ENCODE data around the gene SULT4A1. TPM values are rescaled to one million over a fixed set of nuclear protein-coding genes. Genes with fewer than 3 reads are reported as not detected.

The SULT4A1 gene
- total and polyA plus RNA-seq, 8 donors: 0.12 to 2.2 (median 0.77) TPM; not detected in 4

- DNase-seq: no peak
- WGBS, 5 donors: 63 to 85% (median 71%) methylated on average over 4 to 5 of the region's 5 CpGs
- intact Hi-C loops (cut with DNase I; ENCODE audit: low total_unique reads): no loop called here
Observed at GRCh38 chr22:43893266-43893665, 31.0 kb upstream of the SULT4A1 start.

DNA sequence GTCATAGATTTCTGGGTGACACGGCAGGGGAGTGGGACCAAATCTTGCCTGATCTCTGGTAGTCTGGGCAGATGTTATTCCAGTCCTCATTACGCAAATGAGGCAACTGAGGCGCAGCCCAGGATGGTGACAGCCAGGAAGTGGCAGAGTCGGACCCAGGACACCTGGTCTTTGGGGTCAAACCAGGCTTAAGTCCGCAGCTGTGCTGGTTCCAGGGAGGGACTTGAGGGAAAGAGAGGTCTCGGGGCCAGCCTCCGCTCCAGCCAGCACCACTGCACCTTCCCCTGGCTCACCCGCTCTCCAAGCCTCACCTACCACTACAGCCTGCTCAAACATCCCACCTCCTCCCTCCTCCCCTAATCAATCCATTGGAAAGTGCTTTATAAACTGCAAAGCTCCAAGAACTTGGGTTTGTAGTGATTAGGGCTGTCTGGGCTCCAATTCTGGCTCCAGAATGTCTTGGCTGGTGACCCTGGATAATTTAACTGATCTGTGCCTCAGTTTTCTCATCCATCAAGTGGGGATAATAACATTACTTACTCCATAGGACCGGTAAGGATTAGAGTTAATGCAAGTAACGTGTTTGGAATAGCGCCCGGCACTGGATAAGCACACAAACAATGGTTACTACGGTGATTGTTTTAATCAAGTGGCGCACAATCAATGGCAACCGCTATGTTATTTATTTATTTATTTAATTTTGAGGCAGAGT, 30.0 kb upstream of the SULT4A1 start:
- no peak for DNase-seq
- Histone ChIP-seq H3K27me3 (peaks cover 24 to 86% (median 54%) of the 10 kb centered on the region in 3 donors), H3K4me3 (no peak overlapping the region), H3K4me1 (peaks cover 9 to 16% (median 11%) of the 10 kb centered on the region in 4 donors), H3K27ac (no peak overlapping the region), H3K9me3 (no peaks in the 10 kb centered on the region), H3K36me3 (no peaks in the 10 kb centered on the region)
- no peak for TF ChIP-seq POLR2A (IDR thresholded peaks at IDR 0.05)
- TF ChIP-seq, protein P1, sequence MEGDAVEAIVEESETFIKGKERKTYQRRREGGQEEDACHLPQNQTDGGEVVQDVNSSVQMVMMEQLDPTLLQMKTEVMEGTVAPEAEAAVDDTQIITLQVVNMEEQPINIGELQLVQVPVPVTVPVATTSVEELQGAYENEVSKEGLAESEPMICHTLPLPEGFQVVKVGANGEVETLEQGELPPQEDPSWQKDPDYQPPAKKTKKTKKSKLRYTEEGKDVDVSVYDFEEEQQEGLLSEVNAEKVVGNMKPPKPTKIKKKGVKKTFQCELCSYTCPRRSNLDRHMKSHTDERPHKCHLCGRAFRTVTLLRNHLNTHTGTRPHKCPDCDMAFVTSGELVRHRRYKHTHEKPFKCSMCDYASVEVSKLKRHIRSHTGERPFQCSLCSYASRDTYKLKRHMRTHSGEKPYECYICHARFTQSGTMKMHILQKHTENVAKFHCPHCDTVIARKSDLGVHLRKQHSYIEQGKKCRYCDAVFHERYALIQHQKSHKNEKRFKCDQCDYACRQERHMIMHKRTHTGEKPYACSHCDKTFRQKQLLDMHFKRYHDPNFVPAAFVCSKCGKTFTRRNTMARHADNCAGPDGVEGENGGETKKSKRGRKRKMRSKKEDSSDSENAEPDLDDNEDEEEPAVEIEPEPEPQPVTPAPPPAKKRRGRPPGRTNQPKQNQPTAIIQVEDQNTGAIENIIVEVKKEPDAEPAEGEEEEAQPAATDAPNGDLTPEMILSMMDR (IDR thresholded peaks at IDR 0.05): no peak
- TF ChIP-seq POLR2AphosphoS5 (IDR thresholded peaks at IDR 0.05): no peak
- no peak for TF ChIP-seq EP300 (IDR thresholded peaks at IDR 0.05)
- intact Hi-C loops (cut with DNase I; ENCODE audit: low total_unique reads): no loop called here
- WGBS, 5 donors: 33 to 40% (median 36%) methylated on average over 15 of the region's 15 CpGs

More at GRCh38 chr22:43893266-43893665, 31.0 kb upstream of the SULT4A1 start:
- Histone ChIP-seq H3K27me3 (peaks cover 24 to 81% (median 51%) of the 10 kb centered on the region in 3 donors), H3K4me1 (peaks cover 9 to 16% (median 11%) of the 10 kb centered on the region in 4 donors), H3K36me3 (no peaks in the 10 kb centered on the region), H3K9me3 (no peaks in the 10 kb centered on the region), H3K27ac (no peak overlapping the region), H3K4me3 (no peak overlapping the region)
- TF ChIP-seq, protein P1 (IDR thresholded peaks at IDR 0.05): no peak
- TF ChIP-seq EP300 (IDR thresholded peaks at IDR 0.05) (no peak), POLR2AphosphoS5 (IDR thresholded peaks at IDR 0.05) (no peak), POLR2A (IDR thresholded peaks at IDR 0.05) (no peak)

DNA sequence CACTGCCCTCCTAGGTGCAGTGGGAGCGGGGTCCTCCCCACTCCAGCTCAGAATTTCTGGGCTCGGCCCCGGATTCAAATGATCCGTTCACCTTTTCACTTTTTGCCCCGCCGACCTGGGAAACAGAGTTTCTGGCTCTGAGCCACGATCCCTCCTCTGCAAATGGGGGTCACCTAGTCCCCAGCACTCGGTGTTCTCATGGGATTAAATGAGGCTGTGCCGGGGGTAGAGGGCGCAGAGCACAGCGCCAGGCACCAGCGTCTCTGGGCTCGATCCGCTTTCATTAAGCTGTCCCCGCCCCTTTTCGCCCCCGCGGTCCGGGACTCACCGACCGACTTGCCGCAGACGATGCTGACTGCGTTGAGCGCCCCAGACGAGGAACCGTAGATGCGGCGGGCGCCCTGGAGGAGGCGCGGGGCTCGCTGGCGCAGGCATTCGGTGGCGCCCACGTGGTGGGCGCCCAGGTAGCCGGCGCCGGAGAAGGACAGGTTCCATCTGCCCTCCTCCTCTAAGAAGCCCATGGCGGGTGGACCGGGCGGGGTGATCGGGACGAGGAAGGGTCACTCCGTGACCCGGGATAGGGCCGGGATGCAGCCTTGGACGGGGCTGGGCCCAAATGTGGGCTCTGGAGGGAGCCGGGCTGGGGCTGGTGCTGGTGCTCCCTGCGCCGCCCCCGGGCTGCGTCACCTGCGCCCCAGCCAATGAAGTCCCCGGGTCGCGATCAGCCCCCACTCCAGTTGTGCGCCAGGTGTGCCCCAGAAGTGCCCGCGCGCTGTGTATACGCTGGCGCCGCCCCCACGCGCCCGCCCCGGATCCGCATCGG, 29.3 kb upstream of the SULT4A1 start, which contains the start of gene PNPLA5:
Gene PNPLA5, minus strand, starts transcription at position 654 of the 823 bp plus-strand sequence. Its CDS starts 133 bp downstream, at position 521.
- TF ChIP-seq, protein P1 (IDR thresholded peaks at IDR 0.05): no peak
- TF ChIP-seq EP300 (IDR thresholded peaks at IDR 0.05): no peak
- no peak for TF ChIP-seq POLR2A (IDR thresholded peaks at IDR 0.05)
- TF ChIP-seq POLR2AphosphoS5 (IDR thresholded peaks at IDR 0.05): no peak
- H3K36me3 ChIP-seq: no peaks in the 10 kb centered on the region
- H3K9me3 ChIP-seq: no peaks in the 10 kb centered on the region
- no peak for DNase-seq
- 0 to 7% (median 3%) methylated on average over 16 to 72 of the region's 72 CpGs for WGBS, 5 donors
- H3K4me1 ChIP-seq: peaks cover 9 to 16% (median 11%) of the 10 kb centered on the region in 4 donors
- intact Hi-C loops (cut with DNase I; ENCODE audit: low total_unique reads): no loop called here
- H3K4me3 ChIP-seq: peak within 1 kb of the TSS in 1 of 4 donors; percentile 16
- no peak within 1 kb of the TSS for H3K27ac ChIP-seq
- peaks cover 24 to 94% (median 58%) of the 10 kb centered on the region in 3 donors for H3K27me3 ChIP-seq

GRCh38 chr22:43890901-43891331, 28.6 kb upstream of the SULT4A1 start:
- Histone ChIP-seq H3K4me1 (peaks cover 9 to 16% (median 11%) of the 10 kb centered on the region in 4 donors), H3K4me3 (no peak overlapping the region), H3K27me3 (peaks cover 24 to 94% (median 64%) of the 10 kb centered on the region in 3 donors), H3K36me3 (no peaks in the 10 kb centered on the region), H3K9me3 (no peaks in the 10 kb centered on the region), H3K27ac (no peak overlapping the region)
- no peak for TF ChIP-seq POLR2AphosphoS5 (IDR thresholded peaks at IDR 0.05)
- no peak for TF ChIP-seq POLR2A (IDR thresholded peaks at IDR 0.05)
- TF ChIP-seq, protein P1 (IDR thresholded peaks at IDR 0.05): no peak
- no peak for TF ChIP-seq EP300 (IDR thresholded peaks at IDR 0.05)
- DNase-seq: no peak
- intact Hi-C loops (cut with DNase I; ENCODE audit: low total_unique reads): no loop called here
- WGBS, 5 donors: 14 to 39% (median 17%) methylated on average over 4 to 24 of the region's 24 CpGs
